H1 (cell line): Measurements from ENCODE around the gene ZNF223. TPM values are rescaled to one million over a fixed set of nuclear protein-coding genes. Genes with fewer than 3 reads are reported as not detected.

Experiments
- CTCF ChIA-PET: fragments of 300-600 bp; sonication (Branson Sonifier 250); formaldehyde crosslinking; loops from one replicate; lab custom pipeline; 2021; ENCODE audit not compliant: partially characterized antibody; lab: Charles Lee
- POLR2A ChIA-PET: fragments of 300-600 bp; sonication (Branson Sonifier 250); formaldehyde crosslinking; loops from one replicate; lab custom pipeline; 2021; ENCODE audit warnings: inconsistent platforms; ENCODE audit not compliant: partially characterized antibody; lab: Charles Lee
- DNase-seq, 2 experiments: peaks; one replicate each; pipeline versions ENCODE4 v3.0.0 to v3.0.0-alpha.2; 2010 to 2022; ENCODE audit warnings: low spot score in 2 of 2, low read depth in 1 of 2, mixed read lengths in 1 of 2
- FAIRE-seq: peaks from 2 replicates; lab custom pipeline; 2011; peaks lifted over from hg19 to GRCh38; lab: Jason Lieb, UNC
- H2AFZ ChIP-seq: 2 replicates; pipeline ENCODE4 v1.8.1; 2012; ENCODE audit warnings: low read length, inconsistent platforms
- H2AK5ac ChIP-seq: 2 replicates; pipeline ENCODE4 v1.6.1; 2013; ENCODE audit warnings: low read depth, low read length
- H2BK120ac ChIP-seq: replicated peaks from 2 replicates; pipeline ENCODE3; 2013; ENCODE audit warnings: low read depth, low read length, inconsistent platforms
- H2BK12ac ChIP-seq: 2 replicates; pipeline ENCODE4 v1.6.1; 2013; ENCODE audit warnings: low read depth, low read length
- H2BK15ac ChIP-seq: 2 replicates; pipeline ENCODE4 v1.6.1; 2013; ENCODE audit warnings: low read length
- H2BK20ac ChIP-seq: 2 replicates; pipeline ENCODE4 v1.6.1; 2013; ENCODE audit warnings: low read length
- H2BK5ac ChIP-seq: 2 replicates; pipeline ENCODE4 v1.6.1; 2013; ENCODE audit warnings: low read depth, low read length
- H3K14ac ChIP-seq: 2 replicates; pipeline ENCODE4 v1.6.1; 2013; ENCODE audit warnings: inconsistent platforms; ENCODE audit not compliant: insufficient read length
- H3K18ac ChIP-seq: 2 replicates; pipeline ENCODE4 v1.6.1; 2013; ENCODE audit warnings: low read length; ENCODE audit errors: extremely low read depth
- H3K23ac ChIP-seq: 2 replicates; pipeline ENCODE4 v1.6.1; 2013; ENCODE audit warnings: inconsistent platforms; ENCODE audit not compliant: insufficient read length
- H3K23me2 ChIP-seq: 2 replicates; pipeline ENCODE4 v1.6.1; 2013; ENCODE audit warnings: low read depth, low read length
- H3K27ac ChIP-seq: 2 replicates; pipeline ENCODE4 v1.6.1; 2011; ENCODE audit warnings: low read depth, low read length, inconsistent platforms
- H3K27me3 ChIP-seq, 4 experiments: replicated peaks in 1 of 4; 1 replicate in 1 of 4; 2 replicates in 3 of 4; pipeline versions ENCODE4 v1.6.1 to v1.8.1; 2011 to 2013; ENCODE audit warnings: low read length in 3 of 4, mild to moderate bottlenecking in 3 of 4, inconsistent platforms in 2 of 4, mixed read lengths in 2 of 4, moderate library complexity in 1 of 4; ENCODE audit not compliant: control insufficient read depth in 3 of 4, insufficient read depth in 3 of 4; ENCODE audit errors: extremely low read depth in 1 of 4
- H3K36me3 ChIP-seq, 4 experiments: 2 replicates each; pipeline versions ENCODE4 v1.6.1 to v1.8.1; 2011 to 2013; ENCODE audit warnings: mild to moderate bottlenecking in 4 of 4, low read length in 3 of 4, moderate library complexity in 2 of 4, control low read depth in 1 of 4, inconsistent platforms in 1 of 4; ENCODE audit not compliant: insufficient read depth in 4 of 4, control insufficient read depth in 2 of 4
- H3K4ac ChIP-seq: replicated peaks from 2 replicates; pipeline ENCODE3; 2013; ENCODE audit warnings: low read length, low read depth, mixed read lengths, inconsistent platforms; ENCODE audit not compliant: insufficient read length
- H3K4me1 ChIP-seq, 4 experiments: replicated peaks in 1 of 4; 1 replicate in 1 of 4; 2 replicates in 3 of 4; pipeline versions ENCODE4 v1.6.1 to v1.8.1; 2011 to 2013; ENCODE audit warnings: low read length in 3 of 4, inconsistent platforms in 2 of 4, mixed read lengths in 1 of 4; ENCODE audit not compliant: insufficient read depth in 4 of 4, control insufficient read depth in 3 of 4
- H3K4me2 ChIP-seq, 2 experiments: 2 replicates each; pipeline versions ENCODE4 v1.6.1 to v1.8.1; 2011 to 2013; ENCODE audit warnings: low read depth in 2 of 2, low read length in 2 of 2, control low read depth in 1 of 2, inconsistent platforms in 1 of 2, mild to moderate bottlenecking in 1 of 2; ENCODE audit not compliant: insufficient read depth in 1 of 2
- H3K4me3 ChIP-seq, 4 experiments: fragments of 200-600, 300-600 bp in 1 of 4; sonication (generic), shearing (Covaris generic), sonication (Bioruptor Twin) in 1 of 4; 2 replicates each; pipeline versions ENCODE4 v1.5.1 to v1.8.1; 2011 to 2016; ENCODE audit warnings: low read length in 4 of 4, low read depth in 3 of 4, control low read depth in 2 of 4, inconsistent platforms in 2 of 4, mild to moderate bottlenecking in 2 of 4, mixed read lengths in 1 of 4, moderate library complexity in 1 of 4; ENCODE audit not compliant: insufficient read depth in 2 of 4; ENCODE audit errors: extremely low read depth in 1 of 4
- H3K56ac ChIP-seq: replicated peaks from 2 replicates; pipeline ENCODE3; 2013; ENCODE audit warnings: low read depth, mild to moderate bottlenecking, mixed read lengths, low read length, inconsistent platforms; ENCODE audit not compliant: insufficient read length
- H3K79me1 ChIP-seq: 2 replicates; pipeline ENCODE4 v1.6.1; 2013; ENCODE audit warnings: low read depth, low read length, control low read depth
- H3K79me2 ChIP-seq, 2 experiments: 2 replicates each; pipeline versions ENCODE4 v1.6.1 to v1.8.1; 2012 to 2013; ENCODE audit warnings: low read length in 2 of 2, mild to moderate bottlenecking in 2 of 2, inconsistent platforms in 1 of 2; ENCODE audit not compliant: insufficient read depth in 2 of 2, control insufficient read depth in 1 of 2
- H3K9ac ChIP-seq, 4 experiments: replicated peaks in 1 of 4; 1 replicate in 1 of 4; 2 replicates in 3 of 4; pipeline versions ENCODE4 v1.6.1 to v1.8.1; 2011 to 2013; ENCODE audit warnings: low read depth in 3 of 4, low read length in 3 of 4, control low read depth in 2 of 4, mild to moderate bottlenecking in 2 of 4, moderate library complexity in 2 of 4, inconsistent platforms in 1 of 4; ENCODE audit errors: extremely low read depth in 1 of 4
- H3K9me3 ChIP-seq, 2 experiments: 2 replicates each; pipeline versions ENCODE4 v1.6.1 to v1.8.1; 2012 to 2013; ENCODE audit warnings: mild to moderate bottlenecking in 2 of 2, moderate library complexity in 2 of 2, control low read depth in 1 of 2, inconsistent platforms in 1 of 2, low read depth in 1 of 2, low read length in 1 of 2, mixed read lengths in 1 of 2; ENCODE audit not compliant: insufficient read depth in 2 of 2
- H4K20me1 ChIP-seq, 2 experiments: replicated peaks in 1 of 2; 2 replicates each; pipeline versions ENCODE3 to v1.8.1; 2011 to 2013; ENCODE audit warnings: inconsistent platforms in 2 of 2, low read length in 2 of 2, mild to moderate bottlenecking in 1 of 2; ENCODE audit not compliant: insufficient read depth in 2 of 2, control insufficient read depth in 1 of 2
- H4K5ac ChIP-seq: 2 replicates; pipeline ENCODE4 v1.6.1; 2013; ENCODE audit warnings: low read length, low read depth, mixed read lengths, inconsistent platforms; ENCODE audit not compliant: insufficient read length
- H4K8ac ChIP-seq: 2 replicates; pipeline ENCODE4 v1.8.0; 2013; ENCODE audit warnings: mild to moderate bottlenecking, moderate library complexity, low read length, inconsistent platforms; ENCODE audit not compliant: insufficient read depth; ENCODE audit errors: extremely low read depth
- H4K91ac ChIP-seq: replicated peaks from 2 replicates; pipeline ENCODE3; 2013; ENCODE audit warnings: low read length, mixed read lengths, inconsistent platforms; ENCODE audit not compliant: insufficient read length
- CBX5 ChIP-seq: fragments of 300-800, 300-1000 bp; sonication (generic); IDR thresholded peaks from 2 replicates; pipeline ENCODE4 v1.7.1; 2016; ENCODE audit warnings: antibody characterized with exemption, low read length, low read depth
- CBX8 ChIP-seq: fragments of 300-800, 300-1000 bp; sonication (generic); IDR thresholded peaks from 2 replicates; pipeline ENCODE4 v1.7.1; 2016; ENCODE audit warnings: low read depth, low read length, borderline replicate concordance
- E2F6 ChIP-seq: IDR thresholded peaks from 2 replicates; pipeline ENCODE4 v1.6.1; 2012; ENCODE audit warnings: inconsistent platforms
- EGR1 ChIP-seq: IDR thresholded peaks from 2 replicates; pipeline ENCODE4 v1.6.1; 2011; ENCODE audit warnings: low read depth, low read length, borderline replicate concordance
- EZH2 ChIP-seq: fragments of 200-600 bp; sonication (generic); IDR thresholded peaks from 2 replicates; pipeline ENCODE4 v1.7.1; 2012; ENCODE audit warnings: low read depth, mild to moderate bottlenecking, moderate library complexity, low read length, inconsistent platforms; ENCODE audit not compliant: severe bottlenecking
- HDAC2 ChIP-seq, 2 experiments: fragments of 300-600 bp in 1 of 2; sonication (generic) in 1 of 2; IDR thresholded peaks; 2 replicates each; pipeline ENCODE4 v1.6.1; 2011 to 2012; ENCODE audit warnings: low read depth in 2 of 2, low read length in 2 of 2, mild to moderate bottlenecking in 2 of 2, moderate library complexity in 2 of 2, borderline replicate concordance in 1 of 2, inconsistent platforms in 1 of 2
- JUND ChIP-seq: IDR thresholded peaks from 2 replicates; pipeline ENCODE4 v1.6.1; 2011; ENCODE audit warnings: mild to moderate bottlenecking, improper control_type of control experiment, low read length
- KDM4A ChIP-seq: IDR thresholded peaks from one replicate; pipeline ENCODE4 v1.7.1; 2012; ENCODE audit warnings: low read depth, mild to moderate bottlenecking, moderate library complexity, low read length, inconsistent platforms; ENCODE audit not compliant: severe bottlenecking
- POLR2AphosphoS5 ChIP-seq: IDR thresholded peaks from 2 replicates; pipeline ENCODE4 v1.6.1; 2011; ENCODE audit warnings: low read depth, low read length
- POU5F1 ChIP-seq: IDR thresholded peaks from 2 replicates; pipeline ENCODE4 v1.6.1; 2011; ENCODE audit warnings: low read depth, mild to moderate bottlenecking, low read length, moderate library complexity
- RBBP5 ChIP-seq: IDR thresholded peaks from 2 replicates; pipeline ENCODE4 v1.7.1; 2012; ENCODE audit warnings: low read depth, mild to moderate bottlenecking, inconsistent platforms, low read length, moderate library complexity, borderline replicate concordance
- TCF12 ChIP-seq: IDR thresholded peaks from 2 replicates; pipeline ENCODE4 v1.6.1; 2011; ENCODE audit warnings: low read depth, mild to moderate bottlenecking, low read length
- WGBS, 2 experiments: shearing (Covaris generic) in 1 of 2; methylation state at CpG; one replicate each; pipeline versions ENCODE4 v1.1.6 to v1.1.7; 2013 to 2015; ENCODE audit warnings: low lambda C conversion rate in 2 of 2, mixed read lengths in 2 of 2, inconsistent platforms in 1 of 2, low coverage in 1 of 2, missing lambda C conversion rate in 1 of 2; ENCODE audit not compliant: insufficient replicate concordance in 2 of 2, insufficient coverage in 1 of 2, insufficient read length in 1 of 2; ENCODE audit errors: extremely low coverage in 1 of 2, missing lambda C conversion rate in 1 of 2; 5-methylcytosine and 5-hydroxymethylcytosine counted together
- polyA plus RNA-seq, 7 experiments: library from polyadenylated mRNA; depleted of rRNA in 3 of 7; stranded (reverse) in 5 of 7; unstranded in 2 of 7; fragments of >200 nt in 5 of 7; fragments of 200-250 nt in 2 of 7; gene quantifications; 1 replicate in 5 of 7; 2 replicates in 1 of 7; 4 replicates in 1 of 7; pipeline versions ENCODE4 v1.2.1 to v1.2.3, GENCODE V29; 2011 to 2013; ENCODE audit warnings: missing spikeins in 2 of 7, mixed read lengths in 2 of 7
- total RNA-seq: library from RNA; stranded (reverse); fragmentation: NEBNext Ultra II Directional; extraction: Animal tissue kit (Norgen Biotek cat#: 25700); gene quantifications from 2 replicates; pipeline ENCODE4 v1.2.1, GENCODE V29; 2021

The ZNF223 gene
- total and polyA plus RNA-seq, 2 of the 8 experiments (the other 6 are each of a cell fraction or from before 2014, with no cell fraction given), result 1.7 to 4.3 TPM

- no peak overlapping the region for H4K8ac ChIP-seq
- peaks cover 0 to 3% (median 0%) of the 10 kb centered on the region in 4 experiments; a peak in 2 of 7 replicates for H3K4me1 ChIP-seq
- H2BK120ac ChIP-seq, result no peak overlapping the region
- H4K5ac ChIP-seq, result no peak overlapping the region
- H2AFZ ChIP-seq, result peak overlapping the region; percentile 100
- 24% methylated on average over 8 of the region's 8 CpGs; no CpG with 5 or more reads in 1 of the 2 experiments for WGBS, 2 experiments
- H3K4me2 ChIP-seq, result peak overlapping the region; percentile 80 to 87
- H3K36me3 ChIP-seq, result peaks cover 0 to 2% (median 0%) of the 10 kb centered on the region in 4 experiments; a peak in 1 of 8 replicates
- no peak overlapping the region for H2BK12ac ChIP-seq
- H3K18ac ChIP-seq, result no peak overlapping the region
- H4K91ac ChIP-seq, result no peak overlapping the region
- H2BK5ac ChIP-seq, result no peak overlapping the region
- ChIA-PET CTCF (no interaction called here), POLR2A (interaction anchor here (1.0 to 1.5 kb wide), 3 partner anchors 18 to 110 kb away, joined by 3 to 4 read pairs (median 4); partner anchors contain the start of gene ZNF155)
- H3K56ac ChIP-seq, result no peak overlapping the region
- H4K20me1 ChIP-seq, result no peaks in the 10 kb centered on the region
- FAIRE-seq, result no peak
- no peak overlapping the region for H2AK5ac ChIP-seq
- H3K9me3 ChIP-seq, result no peaks in the 10 kb centered on the region
- peak overlapping the region; percentile 85 to 96 (median 91) for H3K4me3 ChIP-seq
- no peak overlapping the region for H3K4ac ChIP-seq
- H2BK20ac ChIP-seq, result no peak overlapping the region
- no peak overlapping the region for H2BK15ac ChIP-seq
- no peak overlapping the region for H3K14ac ChIP-seq
- H3K27me3 ChIP-seq, result no peaks in the 10 kb centered on the region
- peaks cover 9% of the 10 kb centered on the region for H3K23me2 ChIP-seq
- no peak overlapping the region for H3K23ac ChIP-seq
- DNase-seq, result no peak
- no peak for TF ChIP-seq E2F6
- TF ChIP-seq JUND, result no peak
- TF ChIP-seq POLR2AphosphoS5, result no peak
- no peak for TF ChIP-seq POU5F1
- no peak for TF ChIP-seq CBX5
- TF ChIP-seq TCF12, result no peak
- TF ChIP-seq EGR1, result no peak
- no peak for TF ChIP-seq RBBP5
- TF ChIP-seq CBX8, result no peak
- TF ChIP-seq KDM4A, result no peak
- no peak for TF ChIP-seq HDAC2 (IDR thresholded peaks at IDR 0.05; ENCODE audit: borderline replicate concordance in 1 of 2, low read depth in 2 of 2, low read length in 2 of 2)
- TF ChIP-seq EZH2, result no peak
- peak overlapping the region; percentile 36 to 91 (median 50); a peak in 6 of 7 replicates for H3K9ac ChIP-seq
- H3K79me1 ChIP-seq, result no peaks in the 10 kb centered on the region
- no peaks in the 10 kb centered on the region for H3K79me2 ChIP-seq
- H3K27ac ChIP-seq, result no peak overlapping the region
Measured at GRCh38 chr19:44002212-44002565, 49.6 kb upstream of the ZNF223 start.
